Smooth muscle cell (in vitro differentiated cells): ENCODE results near the gene PCDHGC4. TPM values are rescaled to one million over a fixed set of nuclear protein-coding genes. Genes with fewer than 3 reads are reported as not detected.

ENCODE experiments used
- DNase-seq: peaks from one replicate; lab custom pipeline; 2025; ENCODE audit not compliant: unreplicated experiment; lab: John Stamatoyannopoulos, UW
- H2AFZ ChIP-seq: fragments of 200-600 bp; sonication (generic); 2 replicates; pipeline ENCODE4 v1.6.0; 2016; ENCODE audit warnings: antibody characterized with exemption, low read depth, mild to moderate bottlenecking
- H3F3A ChIP-seq: fragments of 200-600 bp; sonication (generic); 2 replicates; pipeline ENCODE4 v1.6.0; 2017; ENCODE audit warnings: antibody characterized with exemption, low read depth
- H3K27ac ChIP-seq: fragments of 200-600 bp; sonication (generic); 2 replicates; pipeline ENCODE4 v1.5.1; 2016; ENCODE audit warnings: low read depth, mild to moderate bottlenecking
- H3K27me3 ChIP-seq: fragments of 200-600 bp; sonication (generic); 2 replicates; pipeline ENCODE4 v1.6.1; 2016; ENCODE audit warnings: low read depth, mild to moderate bottlenecking
- H3K36me3 ChIP-seq: fragments of 200-600 bp; sonication (generic); 2 replicates; pipeline ENCODE4 v1.5.1; 2016; ENCODE audit warnings: low read depth
- H3K4me1 ChIP-seq: fragments of 200-600 bp; sonication (generic); 2 replicates; pipeline ENCODE4 v1.5.1; 2016; ENCODE audit warnings: low read depth
- H3K4me2 ChIP-seq: fragments of 200-600 bp; sonication (generic); 2 replicates; pipeline ENCODE4 v1.6.0; 2016; ENCODE audit warnings: mild to moderate bottlenecking
- H3K4me3 ChIP-seq: fragments of 200-600 bp; sonication (generic); 2 replicates; pipeline ENCODE4 v1.5.1; 2016; ENCODE audit warnings: mild to moderate bottlenecking
- H3K79me2 ChIP-seq: fragments of 200-600 bp; sonication (generic); 2 replicates; pipeline ENCODE4 v1.6.0; 2016; ENCODE audit warnings: low read depth, mild to moderate bottlenecking
- H3K9ac ChIP-seq: fragments of 200-600 bp; sonication (generic); 2 replicates; pipeline ENCODE4 v1.6.0; 2016; ENCODE audit warnings: low read depth
- H3K9me3 ChIP-seq: fragments of 200-600 bp; sonication (generic); replicated peaks from 2 replicates; pipeline ENCODE4 v1.5.1; 2016; ENCODE audit warnings: low read depth
- H4K20me1 ChIP-seq: fragments of 200-600 bp; sonication (generic); 2 replicates; pipeline ENCODE4 v1.6.0; 2016; ENCODE audit warnings: low read depth
- CTCF ChIP-seq: fragments of 200-600 bp; sonication (generic); IDR thresholded peaks from 2 replicates; pipeline ENCODE4 v1.5.1; 2017; ENCODE audit warnings: borderline replicate concordance, mild to moderate bottlenecking, antibody characterized with exemption; ENCODE audit not compliant: insufficient read depth, poor library complexity, severe bottlenecking
- WGBS: methylation state at CpG from one replicate; pipeline ENCODE4 v1.1.7; 2016; ENCODE audit warnings: low lambda C conversion rate; 5-methylcytosine and 5-hydroxymethylcytosine counted together
- polyA plus RNA-seq: library from polyadenylated mRNA; unstranded; fragments of >200 nt; fragmentation: Nextera tagmentation; extraction: Ambion mirVana; gene quantifications from 2 replicates; pipeline ENCODE4 v1.2.1, GENCODE V29; 2016
- total RNA-seq: library from RNA; depleted of rRNA; stranded (reverse); fragments of >200 nt; gene quantifications from 2 replicates; pipeline ENCODE4 v1.2.3, GENCODE V29; 2014

PCDHGC4 gene
- total and polyA plus RNA-seq, 2 experiments from 2014 or later = 0.16 to 3.8 TPM

- Histone ChIP-seq H4K20me1 (peaks cover 99% of the 10 kb centered on the region), H3K79me2 (peaks cover 54% of the 10 kb centered on the region), H3K27me3 (no peaks in the 10 kb centered on the region), H3K4me1 (peaks cover 12% of the 10 kb centered on the region), H3K36me3 (no peaks in the 10 kb centered on the region), H3K27ac (no peak overlapping the region), H3K4me2 (no peak overlapping the region), H3F3A (peaks cover 17% of the 10 kb centered on the region), H3K9me3 (no peaks in the 10 kb centered on the region), H3K9ac (no peak overlapping the region), H2AFZ (no peak overlapping the region), H3K4me3 (peak overlapping the region; percentile 46)
- DNase-seq = no peak
- WGBS = 59% methylated on average over 38 of the region's 38 CpGs
- no peak for TF ChIP-seq CTCF
Measured at GRCh38 chr5:141485321-141486055, 658 bp downstream of the PCDHGC4 start.

- Histone ChIP-seq H3K4me3 (no peak overlapping the region), H3K4me1 (peaks cover 12% of the 10 kb centered on the region), H3K27me3 (no peaks in the 10 kb centered on the region), H3K9me3 (no peaks in the 10 kb centered on the region), H3K79me2 (peaks cover 53% of the 10 kb centered on the region), H3K36me3 (no peaks in the 10 kb centered on the region), H4K20me1 (peaks cover 99% of the 10 kb centered on the region), H2AFZ (no peak overlapping the region), H3F3A (peaks cover 23% of the 10 kb centered on the region), H3K4me2 (no peak overlapping the region), H3K27ac (no peak overlapping the region), H3K9ac (no peak overlapping the region)
- DNase-seq = no peak
- 97% methylated on average over 9 of the region's 9 CpGs for WGBS
- TF ChIP-seq CTCF = no peak
Measured at GRCh38 chr5:141486091-141486490, 1.3 kb downstream of the PCDHGC4 start.

- peaks cover 99% of the 10 kb centered on the region for H4K20me1 ChIP-seq
- H2AFZ ChIP-seq = no peak overlapping the region
- no peaks in the 10 kb centered on the region for H3K9me3 ChIP-seq
- no peaks in the 10 kb centered on the region for H3K36me3 ChIP-seq
- TF ChIP-seq CTCF = no peak
- H3K4me1 ChIP-seq = peaks cover 12% of the 10 kb centered on the region
- no peak for DNase-seq
- peaks cover 53% of the 10 kb centered on the region for H3K79me2 ChIP-seq
- no peak overlapping the region for H3K4me2 ChIP-seq
- no peak overlapping the region for H3K27ac ChIP-seq
- H3F3A ChIP-seq = peaks cover 30% of the 10 kb centered on the region
- H3K27me3 ChIP-seq = no peaks in the 10 kb centered on the region
- H3K9ac ChIP-seq = no peak overlapping the region
- H3K4me3 ChIP-seq = no peak overlapping the region
- over 99% methylated on average over 7 of the region's 7 CpGs for WGBS
Measured at GRCh38 chr5:141487131-141487530, 2.3 kb downstream of the PCDHGC4 start.
